Measurements from ENCODE around the gene NR2F1-AS1.
"Not testable (repeated sequence)": the region's sequence is repeated elsewhere in the genome, so short reads cannot be mapped to it uniquely, and the experiment has no call there.

Gene NR2F1-AS1

GRCh38 chr5:93517828-93518227, 63.2 kb downstream of the NR2F1-AS1 start:
- no peak for DNase-seq (ENCODE audit: low read depth)

GRCh38 chr5:93513298-93513697, 67.7 kb downstream of the NR2F1-AS1 start:
- DNase-seq (ENCODE audit: low read depth): no peak

GRCh38 chr5:93512799-93513198, 68.2 kb downstream of the NR2F1-AS1 start:
- no peak for DNase-seq (ENCODE audit: low read depth)

- DNase-seq (ENCODE audit: low read depth): no peak
Measured at GRCh38 chr5:93511445-93511844, 69.6 kb downstream of the NR2F1-AS1 start.

- no peak for DNase-seq (ENCODE audit: low read depth)
Measured at GRCh38 chr5:93510626-93511380, 70.2 kb downstream of the NR2F1-AS1 start.

- DNase-seq (ENCODE audit: low read depth): not testable (repeated sequence)
Measured at GRCh38 chr5:93505553-93505952, 75.5 kb downstream of the NR2F1-AS1 start.

GRCh38 chr5:93503598-93504067, 77.4 kb downstream of the NR2F1-AS1 start:
- DNase-seq (ENCODE audit: low read depth): no peak

GRCh38 chr5:93497096-93497495, 83.9 kb downstream of the NR2F1-AS1 start:
- no peak for DNase-seq (ENCODE audit: low read depth)

GRCh38 chr5:93479982-93480509, 101.0 kb downstream of the NR2F1-AS1 start:
- DNase-seq (ENCODE audit: low read depth): no peak

GRCh38 chr5:93477816-93478215, 103.2 kb downstream of the NR2F1-AS1 start:
- no peak for DNase-seq (ENCODE audit: low read depth)

GRCh38 chr5:93476251-93476742, 104.7 kb downstream of the NR2F1-AS1 start:
- DNase-seq (ENCODE audit: low read depth): no peak

GRCh38 chr5:93462916-93463315, 118.1 kb downstream of the NR2F1-AS1 start:
- DNase-seq (ENCODE audit: low read depth): no peak

GRCh38 chr5:93461756-93462155, 119.3 kb downstream of the NR2F1-AS1 start:
- no peak for DNase-seq (ENCODE audit: low read depth)

- no peak for DNase-seq (ENCODE audit: low read depth)
Measured at GRCh38 chr5:93460286-93460685, 120.7 kb downstream of the NR2F1-AS1 start.

GRCh38 chr5:93456796-93457195, 124.2 kb downstream of the NR2F1-AS1 start:
- not testable (repeated sequence) for DNase-seq (ENCODE audit: low read depth)

- DNase-seq (ENCODE audit: low read depth): no peak
Measured at GRCh38 chr5:93454896-93455295, 126.1 kb downstream of the NR2F1-AS1 start.

GRCh38 chr5:93452255-93452654, 128.8 kb downstream of the NR2F1-AS1 start:
- no peak for DNase-seq (ENCODE audit: low read depth)

- no peak for DNase-seq (ENCODE audit: low read depth)
Measured at GRCh38 chr5:93438124-93438523, 142.9 kb downstream of the NR2F1-AS1 start.

- no peak for DNase-seq (ENCODE audit: low read depth)
Measured at GRCh38 chr5:93436083-93436482, 144.9 kb downstream of the NR2F1-AS1 start.

GRCh38 chr5:93433422-93433821, 147.6 kb downstream of the NR2F1-AS1 start:
- no peak for DNase-seq (ENCODE audit: low read depth)

- no peak for DNase-seq (ENCODE audit: low read depth)
Measured at GRCh38 chr5:93431250-93431649, 149.8 kb downstream of the NR2F1-AS1 start.

- DNase-seq (ENCODE audit: low read depth): no peak
Measured at GRCh38 chr5:93430673-93431199, 150.3 kb downstream of the NR2F1-AS1 start.

- no peak for DNase-seq (ENCODE audit: low read depth)
Measured at GRCh38 chr5:93430118-93430517, 150.9 kb downstream of the NR2F1-AS1 start.

Data from stimulated activated CD8-positive, alpha-beta memory T cell treated with anti-CD3 and anti-CD28 coated beads, Interleukin-15, amount 100 ng/mL, for 1 hour (primary cell).